HepG2 (cell line): ENCODE results near the gene SATB1. TPM values are rescaled to one million over a fixed set of nuclear protein-coding genes. Genes with fewer than 3 reads are reported as not detected.

Experiments used
- ATAC-seq: fragments of 200-7000 bp; cut with Tn5 transposase; 3 replicates; pipeline ENCODE4 v1.9.1; 2020; ENCODE audit warnings: mild to moderate bottlenecking, moderate library complexity
- Bru-seq: library from RNA; stranded (reverse); fragments of 400-500 nt; gene quantifications from one replicate; lab custom pipeline; 2021; lab: Mats Ljungman, UMichigan
- BruChase-seq, 2 experiments: library from RNA; stranded (reverse); fragments of 400-500 nt; gene quantifications; one replicate each; lab custom pipeline; 2021; lab: Mats Ljungman, UMichigan
- BruUV-seq: library from RNA; stranded (reverse); fragments of 400-500 nt; replicated peaks from 2 replicates; lab custom pipeline; 2021; lab: Mats Ljungman, UMichigan
- CTCF ChIA-PET: fragments of 300-600 bp; formaldehyde crosslinking; extraction: SDS; loops from one replicate; lab custom pipeline; 2021; ENCODE audit warnings: low total read pairs, inconsistent platforms, low intra/inter-chr PET ratio; lab: Yijun Ruan, JAX
- POLR2A ChIA-PET: fragments of 350-600 bp; sonication (Branson Sonifier 250); formaldehyde crosslinking; loops from one replicate; lab custom pipeline; 2020; ENCODE audit warnings: antibody characterized with exemption, inconsistent platforms; lab: Yijun Ruan, JAX
- DNase-seq: peaks from one replicate; pipeline ENCODE4 v3.0.0-alpha.2; 2015; ENCODE audit warnings: low spot score
- FAIRE-seq: peaks from 3 replicates; lab custom pipeline; 2011; peaks lifted over from hg19 to GRCh38; lab: Jason Lieb, UNC
- H2AFZ ChIP-seq: one replicate; pipeline ENCODE4 v1.6.1; 2011; ENCODE audit warnings: low read length, inconsistent platforms
- H3K27ac ChIP-seq: fragments of 300-600 bp; 3 replicates; pipeline ENCODE4 v1.8.0; 2011; ENCODE audit warnings: mixed run types, mild to moderate bottlenecking, mixed read lengths, low read length, inconsistent platforms; ENCODE audit not compliant: insufficient read depth; ENCODE audit errors: extremely low read length
- H3K27me3 ChIP-seq, 2 experiments: fragments of 200-600 bp in 1 of 2; 2 replicates in 1 of 2; 3 replicates in 1 of 2; pipeline versions ENCODE4 v1.6.0 to v1.8.0; 2011; ENCODE audit warnings: low read length in 2 of 2, mild to moderate bottlenecking in 2 of 2, moderate library complexity in 2 of 2, inconsistent platforms in 1 of 2; ENCODE audit not compliant: insufficient read depth in 2 of 2, control insufficient read depth in 1 of 2
- H3K36me3 ChIP-seq, 2 experiments: fragments of 200-600 bp in 1 of 2; replicated peaks in 1 of 2; 2 replicates in 1 of 2; 3 replicates in 1 of 2; pipeline versions ENCODE4 v1.5.1 to v1.8.0; 2011; ENCODE audit warnings: low read length in 2 of 2, inconsistent platforms in 1 of 2; ENCODE audit not compliant: insufficient read depth in 2 of 2, control insufficient read depth in 1 of 2
- H3K4me1 ChIP-seq: 2 replicates; pipeline ENCODE4 v1.5.1; 2012; ENCODE audit warnings: low read length, inconsistent platforms; ENCODE audit not compliant: insufficient read depth
- H3K4me2 ChIP-seq: 2 replicates; pipeline ENCODE4 v1.6.0; 2011; ENCODE audit warnings: low read depth, low read length, inconsistent platforms
- H3K4me3 ChIP-seq, 3 experiments: fragments of 200-600 bp in 1 of 3; sonication (generic), shearing (Covaris generic) in 1 of 3; replicated peaks in 1 of 3; 2 replicates each; pipeline ENCODE4 v1.5.1; 2011 to 2016; ENCODE audit warnings: low read length in 3 of 3, inconsistent platforms in 2 of 3, low read depth in 2 of 3, mild to moderate bottlenecking in 2 of 3, control low read depth in 1 of 3, mixed read lengths in 1 of 3; ENCODE audit not compliant: insufficient read depth in 1 of 3
- H3K79me2 ChIP-seq: one replicate; pipeline ENCODE4 v1.6.1; 2011; ENCODE audit warnings: low read length, inconsistent platforms; ENCODE audit not compliant: insufficient read depth
- H3K9ac ChIP-seq: 2 replicates; pipeline ENCODE4 v1.6.0; 2011; ENCODE audit warnings: mild to moderate bottlenecking, low read depth, low read length, inconsistent platforms; ENCODE audit not compliant: insufficient read depth
- H3K9me3 ChIP-seq: 2 replicates; pipeline ENCODE4 v1.5.1; 2012; ENCODE audit warnings: mild to moderate bottlenecking, low read length
- H4K20me1 ChIP-seq: 2 replicates; pipeline ENCODE4 v1.6.0; 2011; ENCODE audit warnings: inconsistent platforms, mild to moderate bottlenecking, low read length, moderate library complexity; ENCODE audit not compliant: insufficient read depth
- GABPB1 ChIP-seq: IDR thresholded peaks from 2 replicates; pipeline ENCODE4 v1.6.1; 2016; ENCODE audit warnings: mild to moderate bottlenecking, missing genetic modification reagents, moderate library complexity, missing compliant biosample characterization
- HNRNPK ChIP-seq: fragments of 200-400 bp; formaldehyde crosslinking; IDR thresholded peaks from 2 replicates; pipeline ENCODE4 v1.6.1; 2018; ENCODE audit warnings: low read length, low read depth, moderate library complexity, mild to moderate bottlenecking; ENCODE audit not compliant: poor library complexity, severe bottlenecking
- HNRNPL ChIP-seq: fragments of 200-400 bp; formaldehyde crosslinking; IDR thresholded peaks from 2 replicates; pipeline ENCODE4 v1.6.1; 2017; ENCODE audit warnings: mild to moderate bottlenecking, low read depth, low read length
- IRX3 ChIP-seq: sonication (generic); formaldehyde crosslinking; IDR thresholded peaks from 2 replicates; pipeline ENCODE4 v1.8.1; 2023; ENCODE audit warnings: mild to moderate bottlenecking, low read depth, missing genetic modification reagents, borderline replicate concordance
- MAFG ChIP-seq: sonication (generic); formaldehyde crosslinking; IDR thresholded peaks from 2 replicates; pipeline ENCODE4 v1.5.1; 2020; ENCODE audit warnings: mild to moderate bottlenecking, missing genetic modification reagents
- MAZ ChIP-seq, 2 experiments: sonication (generic) in 1 of 2; formaldehyde crosslinking in 1 of 2; IDR thresholded peaks; 2 replicates each; pipeline versions ENCODE4 v1.5.0 to v1.6.1; 2012 to 2020; ENCODE audit warnings: low read depth in 2 of 2, mild to moderate bottlenecking in 2 of 2, borderline replicate concordance in 1 of 2, improper control_type of control experiment in 1 of 2, low read length in 1 of 2, missing genetic modification reagents in 1 of 2, moderate library complexity in 1 of 2
- MXI1 ChIP-seq: IDR thresholded peaks from 3 replicates; pipeline ENCODE4 v1.6.1; 2012; ENCODE audit warnings: low read depth, low read length, inconsistent platforms, borderline replicate concordance
- PHB2 ChIP-seq: fragments of 450-650 bp; IDR thresholded peaks from 2 replicates; pipeline ENCODE4 v1.6.1; 2018; ENCODE audit not compliant: partially characterized antibody
- PRDM4 ChIP-seq: sonication (generic); formaldehyde crosslinking; IDR thresholded peaks from 2 replicates; pipeline ENCODE4 v1.9.0; 2021; ENCODE audit warnings: missing genetic modification reagents, borderline replicate concordance
- ZFP82 ChIP-seq: sonication (generic); formaldehyde crosslinking; IDR thresholded peaks from 2 replicates; pipeline ENCODE4 v1.5.1; 2020; ENCODE audit warnings: mild to moderate bottlenecking, missing genetic modification reagents, borderline replicate concordance
- ZFYVE20 ChIP-seq: sonication (generic); formaldehyde crosslinking; IDR thresholded peaks from 2 replicates; pipeline ENCODE4 v1.8.0; 2023; ENCODE audit warnings: low read depth, mild to moderate bottlenecking, moderate library complexity, missing genetic modification reagents, borderline replicate concordance
- ZNF30 ChIP-seq: sonication (generic); formaldehyde crosslinking; IDR thresholded peaks from 2 replicates; pipeline ENCODE4 v1.5.0; 2020; ENCODE audit warnings: mild to moderate bottlenecking, missing genetic modification reagents
- ZNF543 ChIP-seq: sonication (generic); formaldehyde crosslinking; IDR thresholded peaks from 2 replicates; pipeline ENCODE4 v1.4.0; 2020; ENCODE audit warnings: mild to moderate bottlenecking, missing genetic modification reagents
- ZNF607 ChIP-seq: sonication (generic); formaldehyde crosslinking; IDR thresholded peaks from 2 replicates; pipeline ENCODE4 v1.5.1; 2020; ENCODE audit warnings: missing genetic modification reagents, mild to moderate bottlenecking, borderline replicate concordance
- ZNF768 ChIP-seq: sonication (generic); formaldehyde crosslinking; IDR thresholded peaks from 2 replicates; pipeline ENCODE4 v1.4.0; 2020; ENCODE audit warnings: missing genetic modification reagents
- WGBS: methylation state at CpG from one replicate; pipeline ENCODE4 v1.1.6; 2017; ENCODE audit warnings: low lambda C conversion rate; 5-methylcytosine and 5-hydroxymethylcytosine counted together
- in situ Hi-C: cut with HindIII; loops from 2 replicates; pipeline ENCODE4 v1.10.0; 2017; ENCODE audit warnings: low pct_unique_long_range_greater_than_20kb; ENCODE audit not compliant: extremely low pct_ligation_motif_present
- intact Hi-C: fragments of 100-400 bp; cut with micrococcal nuclease; formaldehyde crosslinking; loops from one replicate; pipeline ENCODE4 v1.10.0; 2022; ENCODE audit not compliant: unreplicated experiment
- long read RNA-seq, 2 experiments: library from RNA in 1 of 2; library from polyadenylated mRNA in 1 of 2; stranded (forward) in 1 of 2; unstranded in 1 of 2; transcript quantifications; one replicate each; pipeline ENCODE4 v2.0.0, GENCODE V29; 2019 to 2022
- polyA minus RNA-seq, 3 experiments: library from RNA; depleted of rRNA, polyadenylated mRNA; stranded (reverse); fragments of >200 nt; gene quantifications; 2 replicates each; pipeline ENCODE4 v1.2.3, GENCODE V29; 2011; ENCODE audit warnings: low replicate concordance in 1 of 3
- polyA plus RNA-seq, 8 experiments: library from polyadenylated mRNA; depleted of rRNA in 3 of 8; stranded (reverse) in 7 of 8; unstranded in 1 of 8; fragments of >200 nt; fragmentation: Illumina TruSeq in 4 of 8; extraction: Trizol in 4 of 8; gene quantifications; 2 replicates each; pipeline versions ENCODE4 v1.2.1 to v1.2.3, GENCODE V29; 2011 to 2016; ENCODE audit warnings: low read depth in 4 of 8, missing spikeins in 1 of 8, mixed read lengths in 1 of 8; ENCODE audit not compliant: insufficient read depth in 1 of 8
- total RNA-seq, 5 experiments: library from RNA; depleted of rRNA; stranded (reverse); fragments of >200 nt; fragmentation: Illumina TruSeq; extraction: Trizol; gene quantifications; 2 replicates each; pipeline ENCODE4 v1.2.3, GENCODE V29; 2016; ENCODE audit warnings: low read depth in 1 of 5

SATB1 gene
- total RNA-seq (2016; rRNA removed; fragmentation: Illumina TruSeq; extraction: Trizol) (not detected in 2 replicates), polyA plus RNA-seq (2011; rRNA removed) (0.03 and 0.14 TPM in 2 replicates), polyA minus RNA-seq (2011; rRNA and poly(A)+ RNA removed; ENCODE audit: low replicate concordance) (0.06 and 0.07 TPM in 2 replicates), Bru-seq, nascent RNA (percentile 4 among the genes with signal in this experiment), BruChase-seq, experiment 1, labeled RNA remaining after a 6-hour chase (percentile 5 among the genes with signal in this experiment), BruChase-seq, experiment 2, labeled RNA remaining after a 2-hour chase (percentile 2 among the genes with signal in this experiment)
- total RNA-seq (2016; cell fraction: cytosol; rRNA removed; fragmentation: Illumina TruSeq; extraction: Trizol; ENCODE audit: low read depth) = not detected in 2 replicates
- not detected in 2 replicates for total RNA-seq (2016; cell fraction: insoluble cytoplasmic fraction; rRNA removed; fragmentation: Illumina TruSeq; extraction: Trizol)
- total RNA-seq (2016; cell fraction: membrane; rRNA removed; fragmentation: Illumina TruSeq; extraction: Trizol) = not detected in 2 replicates
- not detected in 2 replicates for total RNA-seq (2016; cell fraction: nucleus; rRNA removed; fragmentation: Illumina TruSeq; extraction: Trizol)
- polyA plus RNA-seq (2011; cell fraction: cytosol; rRNA removed) = 0.08 and 0.10 TPM in 2 replicates
- 0.10 and 0.21 TPM in 2 replicates for polyA plus RNA-seq (2011; cell fraction: nucleus; rRNA removed)
- 0.11 TPM in 1 of 2 replicates, not detected in the other for polyA plus RNA-seq (2012)
- polyA plus RNA-seq (2016; cell fraction: cytosol; fragmentation: Illumina TruSeq; extraction: Trizol; ENCODE audit: low read depth) = not detected in 2 replicates
- polyA plus RNA-seq (2016; cell fraction: insoluble cytoplasmic fraction; fragmentation: Illumina TruSeq; extraction: Trizol; ENCODE audit: low read depth) = not detected in 2 replicates
- polyA plus RNA-seq (2016; cell fraction: membrane; fragmentation: Illumina TruSeq; extraction: Trizol; ENCODE audit: low read depth) = not detected in 2 replicates
- polyA plus RNA-seq (2016; cell fraction: nucleus; fragmentation: Illumina TruSeq; extraction: Trizol; ENCODE audit: insufficient read depth, low read depth) = not detected in 2 replicates
- polyA minus RNA-seq (2011; cell fraction: cytosol; rRNA and poly(A)+ RNA removed) = not detected in 2 replicates
- 0.39 and 0.75 TPM in 2 replicates for polyA minus RNA-seq (2011; cell fraction: nucleus; rRNA and poly(A)+ RNA removed)
- long read RNA-seq, experiment 1 = 0 reads
- long read RNA-seq, experiment 2 = 0 reads

- Histone ChIP-seq H3K9me3 (no peaks in the 10 kb centered on the region), H3K4me2 (peak within 1 kb of the TSS; percentile 74), H3K27ac (no peak within 1 kb of the TSS), H4K20me1 (no peaks in the 10 kb centered on the region), H3K36me3 (no peaks in the 10 kb centered on the region), H3K4me3 (peak within 1 kb of the TSS; percentile 57 to 75 (median 62)), H3K27me3 (peaks cover 3 to 33% of the 10 kb centered on the region in 2 experiments), H3K79me2 (no peaks in the 10 kb centered on the region), H3K4me1 (peaks cover 11% of the 10 kb centered on the region), H3K9ac (no peak within 1 kb of the TSS), H2AFZ (no peak within 1 kb of the TSS)
- ATAC-seq (peak; percentile 90), FAIRE-seq (no peak), DNase-seq (no peak)
- in situ Hi-C loops = no loop called here
- ChIA-PET POLR2A (no interaction called here), CTCF (no interaction called here)
- 1% methylated on average over 52 of the region's 89 CpGs for WGBS
- intact Hi-C loops = no loop called here
- BruUV-seq = no TSS peak
- TF ChIP-seq ZNF543 (no peak), ZFP82 (CRISPR knock-in tag) (no peak), ZFYVE20 (CRISPR knock-in tag) (no peak), ZNF607 (CRISPR knock-in tag) (no peak), HNRNPL (0 out of 2 replicates have a peak, but pooled peaks have one; percentile 38), ZNF768 (no peak), PRDM4 (CRISPR knock-in tag) (no peak), IRX3 (CRISPR knock-in tag) (no peak), MXI1 (no peak), HNRNPK (peak; percentile 88), MAFG (no peak), GABPB1 (CRISPR knock-in tag) (0 out of 2 replicates have a peak, but pooled peaks have one; percentile 13), PHB2 (no peak), MAZ (IDR thresholded peaks at IDR 0.05; ENCODE audit: borderline replicate concordance, low read depth, low read length) (no peak), MAZ (CRISPR knock-in tag; IDR thresholded peaks at IDR 0.05; ENCODE audit: low read depth) (0 out of 2 replicates have a peak, but pooled peaks have one; percentile 39), ZNF30 (CRISPR knock-in tag) (no peak)
Measured at GRCh38 chr3:18424729-18425640, at the start of gene SATB1. Gene SATB1 (minus strand): TSS chr3:18425339. CDS start chr3:18420967, 4,372 bp downstream.
